ENCODE data around the gene LPCAT2.

Gene LPCAT2

GRCh38 chr16:55542459-55543082, 33.7 kb downstream of the LPCAT2 start:
- H3K4me3 ChIP-seq (ENCODE audit: low read depth, low read length) = no peak overlapping the region
- no peak for TF ChIP-seq CTCF (conservative IDR thresholded peaks at IDR 0.05; ENCODE audit: low read depth, low read length)
- peak; percentile 72 for DNase-seq (ENCODE audit: low read depth)

- H3K4me3 ChIP-seq (ENCODE audit: low read depth, low read length) = no peak overlapping the region
- peak; percentile 65 for DNase-seq (ENCODE audit: low read depth)
- peak; percentile 41 for TF ChIP-seq CTCF (conservative IDR thresholded peaks at IDR 0.05; ENCODE audit: low read depth, low read length)
These were observed 34.6 kb downstream of the LPCAT2 start for GRCh38 chr16:55543472-55543871.

GRCh38 chr16:55552621-55553020, 43.7 kb downstream of the LPCAT2 start:
- H3K4me3 ChIP-seq (ENCODE audit: low read depth, low read length) = no peak overlapping the region
- peak; percentile 77 for DNase-seq (ENCODE audit: low read depth)
- TF ChIP-seq CTCF (conservative IDR thresholded peaks at IDR 0.05; ENCODE audit: low read depth, low read length) = no peak

- TF ChIP-seq CTCF (conservative IDR thresholded peaks at IDR 0.05; ENCODE audit: low read depth, low read length) = no peak
- DNase-seq (ENCODE audit: low read depth) = peak; percentile 39
- no peak overlapping the region for H3K4me3 ChIP-seq (ENCODE audit: low read depth, low read length)
These were observed 46.6 kb downstream of the LPCAT2 start for GRCh38 chr16:55555436-55555835.

- no peak overlapping the region for H3K4me3 ChIP-seq (ENCODE audit: low read depth, low read length)
- DNase-seq (ENCODE audit: low read depth) = no peak
- TF ChIP-seq CTCF (conservative IDR thresholded peaks at IDR 0.05; ENCODE audit: low read depth, low read length) = no peak
These were observed 48.3 kb downstream of the LPCAT2 start for GRCh38 chr16:55557186-55557585.

GRCh38 chr16:55559233-55559632, 50.4 kb downstream of the LPCAT2 start:
- no peak overlapping the region for H3K4me3 ChIP-seq (ENCODE audit: low read depth, low read length)
- TF ChIP-seq CTCF (conservative IDR thresholded peaks at IDR 0.05; ENCODE audit: low read depth, low read length) = no peak
- DNase-seq (ENCODE audit: low read depth) = peak; percentile 47

- TF ChIP-seq CTCF (conservative IDR thresholded peaks at IDR 0.05; ENCODE audit: low read depth, low read length) = no peak
- DNase-seq (ENCODE audit: low read depth) = no peak
- H3K4me3 ChIP-seq (ENCODE audit: low read depth, low read length) = no peak overlapping the region
These were observed 51.2 kb downstream of the LPCAT2 start for GRCh38 chr16:55559933-55560516.

All from choroid plexus epithelial cell (primary cell).